HCT116 (cell line): ENCODE measurements around the gene IRGM.

Experiments used
- CTCF ChIP-seq, 3 experiments: fragments of 200-600 bp in 1 of 3; sonication (generic) in 1 of 3; IDR thresholded peaks in 2 of 3; conservative IDR thresholded peaks in 1 of 3; 2 replicates each; pipeline ENCODE4 v1.5.1; 2012 to 2017; ENCODE audit warnings: low read depth in 2 of 3, low read length in 2 of 3, antibody characterized with exemption in 1 of 3, borderline replicate concordance in 1 of 3, control low read depth in 1 of 3, mild to moderate bottlenecking in 1 of 3, mixed read lengths in 1 of 3, mixed run types in 1 of 3, moderate library complexity in 1 of 3; ENCODE audit not compliant: insufficient read depth in 1 of 3
- EZH2phosphoT487 ChIP-seq: fragments of 200-600 bp; IDR thresholded peaks from 2 replicates; pipeline ENCODE4 v1.6.1; 2018; ENCODE audit warnings: antibody characterized with exemption, borderline replicate concordance
- POLR2A ChIP-seq: IDR thresholded peaks from 2 replicates; pipeline ENCODE4 v1.7.0; 2011; ENCODE audit warnings: borderline replicate concordance; ENCODE audit not compliant: insufficient read depth, insufficient read length; ENCODE audit errors: extremely low read depth
- REST ChIP-seq: IDR thresholded peaks from 2 replicates; pipeline ENCODE4 v1.6.1; 2012; ENCODE audit warnings: low read depth

- no peak for TF ChIP-seq REST
- no peak for TF ChIP-seq CTCF (IDR thresholded peaks at IDR 0.05 in 2 of 3, conservative IDR thresholded peaks at IDR 0.05 in 1 of 3; ENCODE audit: borderline replicate concordance in 1 of 3, insufficient read depth in 1 of 3, low read depth in 2 of 3, low read length in 2 of 3)
- no peak for TF ChIP-seq POLR2A
- no peak for TF ChIP-seq EZH2phosphoT487
Observed at GRCh38 chr5:150847334-150847695, 994 bp downstream of the IRGM start.
